Immature natural killer cell (primary cell): ENCODE results near the gene DHX16. TPM values are rescaled to one million over a fixed set of nuclear protein-coding genes. Genes with fewer than 3 reads are reported as not detected.

Source experiments
- DNase-seq, 3 donors: peaks; one replicate each; pipeline ENCODE4 v3.0.0; 2022; ENCODE audit warnings: mixed read lengths in 1 of 3
- H3K27ac Mint-ChIP-seq, 6 donors: one replicate each; pipeline ENCODE4 v1.8.0; 2020; ENCODE audit warnings: mixed read lengths in 6 of 6, mild to moderate bottlenecking in 5 of 6, inconsistent platforms in 4 of 6, moderate library complexity in 3 of 6
- H3K27me3 Mint-ChIP-seq, 3 donors: one replicate each; pipeline ENCODE4 v1.8.0; 2020 to 2021; ENCODE audit warnings: low read depth in 3 of 3, mild to moderate bottlenecking in 3 of 3, mixed read lengths in 3 of 3, moderate library complexity in 3 of 3, inconsistent platforms in 1 of 3
- H3K36me3 Mint-ChIP-seq, 3 donors: one replicate each; pipeline ENCODE4 v1.8.0; 2020; ENCODE audit warnings: mixed read lengths in 3 of 3, inconsistent platforms in 2 of 3, mild to moderate bottlenecking in 2 of 3
- H3K4me1 Mint-ChIP-seq, 2 donors: one replicate each; pipeline ENCODE4 v1.8.0; 2020; ENCODE audit warnings: inconsistent platforms in 2 of 2, mild to moderate bottlenecking in 2 of 2, mixed read lengths in 2 of 2, moderate library complexity in 1 of 2
- H3K4me3 Mint-ChIP-seq, 5 donors: one replicate each; pipeline ENCODE4 v1.8.0; 2020; ENCODE audit warnings: mild to moderate bottlenecking in 5 of 5, mixed read lengths in 5 of 5, inconsistent platforms in 3 of 5, moderate library complexity in 3 of 5
- H3K9me3 Mint-ChIP-seq, 6 donors: one replicate each; pipeline ENCODE4 v1.8.0; 2020; ENCODE audit warnings: mild to moderate bottlenecking in 6 of 6, mixed read lengths in 6 of 6, inconsistent platforms in 4 of 6, moderate library complexity in 3 of 6
- polyA plus RNA-seq, 3 donors: library from polyadenylated mRNA; unstranded; fragments of 300-500 nt; fragmentation: Illumina TruSeq; gene quantifications; one replicate each; pipeline ENCODE4 v1.2.3, GENCODE V29; 2021

DHX16 gene
- polyA plus RNA-seq, 3 donors from 2014 or later, result 13.6 to 33.9 (median 14.4) TPM

DNA sequence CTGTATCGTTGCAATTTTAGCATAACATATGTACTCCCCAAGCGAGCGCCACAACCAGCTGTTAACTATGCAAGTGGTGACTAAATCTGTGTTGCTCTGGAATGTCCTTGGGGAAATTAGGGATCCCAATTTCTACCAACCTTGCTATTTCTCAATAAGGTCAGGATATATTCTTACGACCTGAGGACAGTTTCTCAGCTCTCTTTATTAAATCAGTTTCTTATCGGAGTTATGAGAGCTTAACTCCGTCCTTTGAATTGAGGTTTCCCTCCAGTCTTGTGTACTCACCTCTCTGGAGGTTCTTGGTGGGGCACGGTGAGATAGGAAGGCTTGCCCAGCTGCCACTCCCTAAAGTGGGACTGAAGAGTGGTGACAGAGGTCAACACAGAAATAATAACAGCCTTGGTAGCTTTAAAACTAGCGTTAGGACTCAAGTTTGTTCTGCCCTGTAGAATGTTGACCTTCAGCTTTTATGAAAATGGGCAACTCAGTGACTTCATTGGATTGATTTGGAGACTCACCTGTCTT, 54.5 kb downstream of the DHX16 start:
- peak overlapping the region; percentile 99 to 100 (median 100) for H3K27ac Mint-ChIP-seq
- no peak for DNase-seq
- H3K4me3 Mint-ChIP-seq, result peak overlapping the region; percentile 99 to 100 (median 99)
- peaks cover 35 to 36% of the 10 kb centered on the region in 2 donors for H3K4me1 Mint-ChIP-seq
- peaks cover 29 to 35% (median 35%) of the 10 kb centered on the region in 3 donors for H3K27me3 Mint-ChIP-seq
- H3K36me3 Mint-ChIP-seq, result peaks cover 24 to 34% (median 27%) of the 10 kb centered on the region in 3 donors
- peaks cover 0 to 9% (median 2%) of the 10 kb centered on the region in 6 donors for H3K9me3 Mint-ChIP-seq

DNA sequence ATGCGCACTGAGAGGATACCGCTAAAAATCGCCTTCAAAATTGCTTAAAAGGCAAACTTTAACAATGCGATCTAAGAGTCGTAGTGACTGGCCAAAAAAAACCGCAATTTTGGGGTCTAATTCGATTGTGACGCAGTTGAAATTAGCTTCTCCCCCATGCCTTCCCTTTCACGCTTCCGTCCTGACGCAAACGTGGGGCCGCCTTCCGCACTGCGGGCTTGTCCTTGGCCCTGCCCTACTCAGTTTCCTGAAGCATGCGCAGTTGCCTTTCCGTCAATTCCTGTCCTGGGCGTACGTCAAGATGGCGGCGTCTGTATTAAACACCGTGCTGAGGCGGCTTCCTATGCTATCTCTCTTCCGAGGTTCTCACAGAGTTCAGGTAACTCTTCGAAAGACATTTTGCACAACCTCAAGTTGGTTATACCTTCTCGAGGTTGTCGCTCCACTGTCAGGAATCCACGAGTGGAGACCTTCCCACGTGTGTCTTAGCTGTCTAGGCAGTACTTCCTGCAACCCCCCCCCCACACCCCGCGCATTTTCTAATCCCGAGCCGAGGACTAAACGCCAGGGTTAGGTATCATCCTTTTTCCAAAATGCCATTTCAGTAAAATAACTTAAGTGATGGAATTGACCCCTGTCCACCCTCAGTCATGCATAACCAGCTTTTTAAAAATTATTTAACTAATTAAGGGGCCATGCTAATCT, 55.1 kb downstream of the DHX16 start, which contains the start of gene MRPS18B:
Gene MRPS18B, plus strand, starts transcription at position 276 of the 705 bp plus-strand sequence. Its CDS starts 26 bp downstream, at position 302.
- Mint-ChIP-seq H3K9me3 (peaks cover 0 to 9% (median 2%) of the 10 kb centered on the region in 6 donors), H3K27me3 (peaks cover 29 to 35% (median 35%) of the 10 kb centered on the region in 3 donors), H3K36me3 (peaks cover 24 to 34% (median 25%) of the 10 kb centered on the region in 3 donors), H3K27ac (peak within 1 kb of the TSS; percentile 99 to 100 (median 100)), H3K4me3 (peak within 1 kb of the TSS; percentile 99 to 100 (median 99)), H3K4me1 (peaks cover 39 to 42% of the 10 kb centered on the region in 2 donors)
- DNase-seq, result peak; percentile 98 to 99 (median 99)

DNA sequence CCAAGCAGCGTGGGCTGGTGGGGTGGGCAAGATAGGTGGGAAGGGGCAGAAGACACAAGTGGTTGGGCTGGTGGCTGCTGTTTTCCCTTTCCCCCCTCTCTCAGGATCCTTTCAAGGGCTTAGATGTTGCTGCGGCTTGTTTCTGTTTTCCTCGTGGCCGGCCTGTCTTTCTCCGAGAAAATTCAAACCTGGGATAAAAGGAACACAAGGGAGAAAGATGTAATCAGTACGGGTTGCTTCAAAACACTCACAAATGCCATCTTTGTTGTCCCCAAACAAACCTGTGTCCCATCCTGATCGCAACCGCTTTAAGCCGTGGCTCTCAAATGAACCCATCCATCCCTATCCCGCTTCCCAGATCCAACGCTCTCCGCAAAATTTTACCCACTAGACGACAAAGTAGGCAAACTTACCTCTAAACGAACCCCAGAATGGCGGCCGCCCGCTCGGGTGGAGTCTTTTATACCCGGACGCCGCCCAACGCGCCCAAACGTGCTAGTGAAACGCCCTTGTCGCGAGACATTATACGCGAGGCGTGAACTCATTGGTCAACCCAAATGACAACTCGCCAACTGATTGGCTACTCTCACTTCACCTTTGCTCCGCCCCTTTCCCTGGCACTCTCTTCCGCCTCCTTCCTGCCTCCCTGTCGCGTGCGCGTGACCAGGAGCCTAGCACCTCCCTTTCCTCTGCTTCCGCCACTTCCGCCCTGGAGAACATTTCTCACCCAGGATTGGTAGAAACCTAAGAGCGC, 55.8 kb downstream of the DHX16 start, which contains the start of gene PPP1R10:
Gene PPP1R10, minus strand, starts transcription at position 433 of the 754 bp plus-strand sequence. CDS start 7,299 bp downstream, outside the sequence.
- peak; percentile 99 to 100 (median 100) for DNase-seq
- peaks cover 42 to 49% of the 10 kb centered on the region in 2 donors for H3K4me1 Mint-ChIP-seq
- H3K27ac Mint-ChIP-seq, result peak within 1 kb of the TSS; percentile 99 to 100 (median 100)

GRCh38 chr6:30615958-30616810, 56.6 kb downstream of the DHX16 start:
- Mint-ChIP-seq H3K36me3 (peaks cover 22 to 31% (median 24%) of the 10 kb centered on the region in 3 donors), H3K9me3 (peaks cover 0 to 9% (median 2%) of the 10 kb centered on the region in 6 donors), H3K27ac (peak overlapping the region; percentile 99 to 100 (median 100)), H3K4me3 (peak overlapping the region; percentile 99 to 100 (median 99)), H3K27me3 (peaks cover 29 to 36% (median 35%) of the 10 kb centered on the region in 3 donors), H3K4me1 (peaks cover 48 to 57% of the 10 kb centered on the region in 2 donors)
- peak; percentile 61 to 63 (median 63) for DNase-seq

More for the DNA sequence above, 55.8 kb downstream of the DHX16 start, which contains the start of gene PPP1R10:
- Mint-ChIP-seq H3K36me3 (peaks cover 22 to 34% (median 24%) of the 10 kb centered on the region in 3 donors), H3K27me3 (peaks cover 29 to 36% (median 35%) of the 10 kb centered on the region in 3 donors), H3K9me3 (peaks cover 0 to 9% (median 2%) of the 10 kb centered on the region in 6 donors), H3K4me3 (peak within 1 kb of the TSS; percentile 99 to 100 (median 99))

DNA sequence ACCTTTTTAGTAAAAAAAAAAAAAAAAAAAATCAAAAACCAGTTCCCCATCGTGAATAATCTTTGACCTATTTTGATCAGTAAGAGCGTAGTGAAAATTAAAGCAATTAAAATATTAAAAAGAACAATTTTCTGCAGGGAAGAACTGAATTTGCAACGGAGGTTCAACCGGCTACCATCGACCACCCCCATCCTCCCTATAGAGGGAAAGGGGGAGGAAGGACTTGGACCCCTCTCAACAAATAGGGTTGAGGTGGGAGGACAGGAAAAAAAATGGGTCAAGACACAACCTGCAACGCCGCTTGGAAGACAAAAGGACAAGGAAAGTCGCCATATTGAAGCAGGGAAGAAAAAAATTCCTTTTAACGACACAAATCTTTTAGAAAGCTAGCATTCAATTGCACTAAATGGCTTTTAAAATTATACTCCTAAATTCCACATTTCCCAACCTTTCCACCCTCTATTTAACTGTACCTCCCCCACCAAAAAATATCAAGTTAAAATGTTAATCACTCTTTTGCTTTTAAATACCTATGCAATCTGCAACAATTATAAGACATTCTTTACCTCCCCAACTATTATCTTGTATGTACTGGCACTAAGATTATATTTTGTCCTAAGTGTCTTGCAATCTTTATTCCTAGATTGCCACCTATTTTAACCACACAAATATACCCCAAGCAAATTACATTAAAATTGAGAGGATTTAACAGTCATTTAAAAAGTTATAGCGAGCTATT, 57.4 kb downstream of the DHX16 start:
- H3K4me1 Mint-ChIP-seq, result peaks cover 47 to 64% of the 10 kb centered on the region in 2 donors
- H3K9me3 Mint-ChIP-seq, result peaks cover 0 to 9% (median 2%) of the 10 kb centered on the region in 6 donors
- peak overlapping the region; percentile 99 to 100 (median 100) for H3K27ac Mint-ChIP-seq
- peaks cover 22 to 30% (median 24%) of the 10 kb centered on the region in 3 donors for H3K36me3 Mint-ChIP-seq
- H3K27me3 Mint-ChIP-seq, result peaks cover 29 to 36% (median 35%) of the 10 kb centered on the region in 3 donors
- DNase-seq, result peak; percentile 60 to 72 (median 67)
- H3K4me3 Mint-ChIP-seq, result peak overlapping the region; percentile 99 to 100 (median 99)

DNA sequence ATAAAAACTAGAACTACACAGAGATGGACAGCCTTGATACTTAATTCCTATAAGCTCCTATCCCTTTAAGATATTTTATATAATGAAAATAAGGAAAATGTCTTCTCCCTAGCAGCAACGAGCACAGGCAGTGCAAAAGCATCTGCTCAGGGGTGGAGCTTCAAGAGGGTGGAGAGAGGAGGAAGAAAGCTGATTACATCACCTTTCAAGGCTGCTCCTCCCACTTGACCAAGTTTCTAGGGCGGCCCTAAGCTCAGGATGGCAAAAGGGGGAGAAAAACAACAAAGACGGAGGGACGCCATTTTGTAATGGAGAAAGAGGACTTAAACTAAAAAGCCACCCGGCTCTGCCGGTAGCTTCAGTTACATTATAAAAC, 58.0 kb downstream of the DHX16 start:
- H3K9me3 Mint-ChIP-seq, result peaks cover 0 to 9% (median 2%) of the 10 kb centered on the region in 6 donors
- H3K36me3 Mint-ChIP-seq, result peaks cover 22 to 30% (median 24%) of the 10 kb centered on the region in 3 donors
- peak overlapping the region; percentile 99 to 100 (median 100) for H3K27ac Mint-ChIP-seq
- peaks cover 29 to 36% (median 35%) of the 10 kb centered on the region in 3 donors for H3K27me3 Mint-ChIP-seq
- peak; percentile 90 to 93 (median 93) for DNase-seq
- peaks cover 51 to 69% of the 10 kb centered on the region in 2 donors for H3K4me1 Mint-ChIP-seq
- peak overlapping the region; percentile 99 to 100 (median 99) for H3K4me3 Mint-ChIP-seq

- Mint-ChIP-seq H3K9me3 (peaks cover 0 to 9% (median 2%) of the 10 kb centered on the region in 6 donors), H3K4me1 (peaks cover 55 to 70% of the 10 kb centered on the region in 2 donors), H3K4me3 (peak overlapping the region; percentile 99 to 100 (median 99)), H3K27me3 (peaks cover 29 to 37% (median 35%) of the 10 kb centered on the region in 3 donors), H3K27ac (peak overlapping the region; percentile 99 to 100 (median 100)), H3K36me3 (peaks cover 24 to 35% (median 27%) of the 10 kb centered on the region in 3 donors)
- DNase-seq, result no peak
Observed at GRCh38 chr6:30614044-30614842, 58.6 kb downstream of the DHX16 start.

GRCh38 chr6:30613251-30614043, 59.4 kb downstream of the DHX16 start:
- H3K4me3 Mint-ChIP-seq, result peak overlapping the region; percentile 23 to 99 (median 78)
- no peak for DNase-seq
- peaks cover 29 to 37% (median 35%) of the 10 kb centered on the region in 3 donors for H3K27me3 Mint-ChIP-seq
- peak overlapping the region; percentile 99 to 100 (median 100) for H3K27ac Mint-ChIP-seq
- peaks cover 57 to 70% of the 10 kb centered on the region in 2 donors for H3K4me1 Mint-ChIP-seq
- H3K9me3 Mint-ChIP-seq, result peaks cover 0 to 9% (median 2%) of the 10 kb centered on the region in 6 donors
- peaks cover 24 to 42% (median 33%) of the 10 kb centered on the region in 3 donors for H3K36me3 Mint-ChIP-seq

DNA sequence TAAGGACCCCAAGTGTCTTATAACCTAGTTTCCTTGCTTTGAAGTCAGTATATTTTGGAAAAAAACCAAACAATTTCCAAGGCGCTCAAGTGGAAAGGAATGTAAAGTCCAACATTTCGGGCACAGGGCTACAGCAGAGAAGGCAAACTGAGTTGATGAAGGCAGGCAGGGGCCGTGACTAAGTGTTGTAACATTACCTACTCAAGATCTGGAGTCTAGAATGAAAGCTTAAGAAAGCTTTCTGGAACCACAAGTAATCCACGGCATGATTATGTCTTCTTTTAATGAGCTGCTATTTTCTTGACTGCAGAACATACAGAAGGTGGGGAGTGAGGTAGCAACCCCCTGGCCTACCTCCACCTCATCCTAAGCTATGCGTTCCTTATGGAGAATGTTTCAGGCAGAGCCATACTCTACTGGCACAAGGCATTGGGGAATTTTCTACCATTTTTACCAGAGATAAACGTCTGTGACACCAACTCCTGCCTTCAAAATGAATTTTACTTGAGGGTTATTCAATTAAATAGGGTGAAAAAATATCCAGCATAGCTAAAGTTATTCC, 60.0 kb downstream of the DHX16 start:
- Mint-ChIP-seq H3K36me3 (peaks cover 24 to 43% (median 35%) of the 10 kb centered on the region in 3 donors), H3K9me3 (peaks cover 0 to 9% (median 2%) of the 10 kb centered on the region in 6 donors), H3K4me1 (peaks cover 51 to 65% of the 10 kb centered on the region in 2 donors), H3K4me3 (no peak overlapping the region), H3K27me3 (peaks cover 29 to 37% (median 34%) of the 10 kb centered on the region in 3 donors), H3K27ac (peak overlapping the region; percentile 99 to 100 (median 100))
- DNase-seq, result no peak

DNA sequence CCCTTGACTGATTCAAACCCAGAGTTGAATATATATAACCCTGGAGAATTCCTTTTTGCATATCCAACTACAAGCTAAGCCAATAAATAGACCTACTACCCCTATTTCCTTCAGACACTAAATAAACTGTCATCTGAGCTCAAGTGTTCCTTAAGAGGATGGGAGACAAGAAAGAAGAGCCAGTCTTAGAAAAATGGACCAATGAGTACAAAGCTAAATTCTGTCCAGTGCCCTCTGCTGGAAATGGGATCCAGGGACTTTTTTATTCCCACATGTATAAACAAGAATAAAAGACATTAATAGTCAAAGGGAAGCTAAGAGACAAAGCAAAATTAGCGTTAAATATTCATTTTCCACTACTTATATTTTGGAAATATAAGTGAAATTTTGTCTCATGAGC, 60.6 kb downstream of the DHX16 start:
- Mint-ChIP-seq H3K4me3 (peak overlapping the region in 1 of 5 donors; percentile 57), H3K27ac (peak overlapping the region; percentile 35 to 100 (median 92)), H3K36me3 (peaks cover 29 to 47% (median 39%) of the 10 kb centered on the region in 3 donors), H3K9me3 (peaks cover 0 to 9% (median 2%) of the 10 kb centered on the region in 6 donors), H3K4me1 (peaks cover 54 to 70% of the 10 kb centered on the region in 2 donors), H3K27me3 (peaks cover 23 to 31% (median 28%) of the 10 kb centered on the region in 3 donors)
- no peak for DNase-seq
